CD14-positive monocyte (primary cell): ENCODE data around the gene PRDX6. TPM values are rescaled to one million over a fixed set of nuclear protein-coding genes. Genes with fewer than 3 reads are reported as not detected.
A peak's percentile ranks its signal among the peaks of the same experiment; 100 is the strongest.

Experiments used
- DNase-seq, 3 donors: peaks; one replicate each; pipeline ENCODE4 v3.0.0-alpha.2; 2011 to 2022
- H2AFZ ChIP-seq: 2 replicates; pipeline ENCODE4 v1.6.0; 2012; ENCODE audit warnings: mild to moderate bottlenecking, low read depth, low read length, inconsistent platforms; ENCODE audit not compliant: insufficient read depth, poor library complexity, severe bottlenecking
- H3K27ac ChIP-seq, 2 donors: 1 replicate in 1 of 2; 2 replicates in 1 of 2; pipeline ENCODE4 v1.5.1; 2012 to 2013; ENCODE audit warnings: low read length in 2 of 2, control low read depth in 1 of 2, inconsistent platforms in 1 of 2, low read depth in 1 of 2, mild to moderate bottlenecking in 1 of 2
- H3K27me3 ChIP-seq, 2 donors: one replicate each; pipeline versions ENCODE4 v1.6.0 to v1.6.1; 2011 to 2013; ENCODE audit warnings: low read length in 2 of 2; ENCODE audit not compliant: control insufficient read depth in 2 of 2, insufficient read depth in 2 of 2
- H3K36me3 ChIP-seq, 2 donors: replicated peaks in 1 of 2; 1 replicate in 1 of 2; 2 replicates in 1 of 2; pipeline versions ENCODE4 v1.5.1 to v1.6.1; 2012 to 2013; ENCODE audit warnings: low read length in 2 of 2, control low read depth in 1 of 2, inconsistent platforms in 1 of 2, mild to moderate bottlenecking in 1 of 2; ENCODE audit not compliant: insufficient read depth in 2 of 2, control insufficient read depth in 1 of 2
- H3K4me1 ChIP-seq, 2 donors: 1 replicate in 1 of 2; 2 replicates in 1 of 2; pipeline versions ENCODE4 v1.5.1 to v1.6.1; 2012 to 2013; ENCODE audit warnings: low read length in 2 of 2, control low read depth in 1 of 2, inconsistent platforms in 1 of 2, mild to moderate bottlenecking in 1 of 2, moderate library complexity in 1 of 2; ENCODE audit not compliant: insufficient read depth in 2 of 2, control insufficient read depth in 1 of 2
- H3K4me2 ChIP-seq: replicated peaks from 2 replicates; pipeline ENCODE3; 2012; ENCODE audit warnings: low read length, moderate library complexity, mild to moderate bottlenecking; ENCODE audit not compliant: poor library complexity, severe bottlenecking; ENCODE audit errors: extremely low read depth
- H3K4me3 ChIP-seq, 3 experiments: fragments of 200-600 bp in 1 of 3; sonication (generic) in 1 of 3; replicated peaks in 1 of 3; 1 replicate in 2 of 3; 2 replicates in 1 of 3; pipeline ENCODE4 v1.5.1; 2011 to 2013; ENCODE audit warnings: low read length in 3 of 3, mild to moderate bottlenecking in 3 of 3, control low read depth in 2 of 3, low read depth in 2 of 3, inconsistent platforms in 1 of 3, moderate library complexity in 1 of 3
- H3K79me2 ChIP-seq: 2 replicates; pipeline ENCODE4 v1.6.0; 2012; ENCODE audit warnings: mild to moderate bottlenecking, control low read depth, inconsistent platforms, low read length, moderate library complexity; ENCODE audit not compliant: insufficient read depth
- H3K9ac ChIP-seq: 2 replicates; pipeline ENCODE4 v1.6.0; 2017; ENCODE audit warnings: low read length, mild to moderate bottlenecking; ENCODE audit not compliant: insufficient read depth, poor library complexity, severe bottlenecking
- H3K9me3 ChIP-seq, 2 donors: replicated peaks in 1 of 2; 1 replicate in 1 of 2; 2 replicates in 1 of 2; pipeline versions ENCODE4 v1.5.1 to v1.6.1; 2012 to 2013; ENCODE audit warnings: low read length in 2 of 2, control low read depth in 1 of 2; ENCODE audit not compliant: control insufficient read depth in 1 of 2, insufficient read depth in 1 of 2
- H4K20me1 ChIP-seq: 2 replicates; pipeline ENCODE4 v1.6.0; 2012; ENCODE audit warnings: mild to moderate bottlenecking, low read length, control low read depth, moderate library complexity; ENCODE audit not compliant: insufficient read depth
- H3K27ac Mint-ChIP-seq, 7 donors: one replicate each; pipeline ENCODE4 v1.8.0; 2020; ENCODE audit warnings: mild to moderate bottlenecking in 7 of 7, mixed read lengths in 7 of 7, moderate library complexity in 6 of 7, inconsistent platforms in 2 of 7
- H3K27me3 Mint-ChIP-seq, 3 donors: one replicate each; pipeline ENCODE4 v1.8.0; 2021 to 2022; ENCODE audit warnings: low read depth in 3 of 3, mild to moderate bottlenecking in 3 of 3, mixed read lengths in 3 of 3, moderate library complexity in 3 of 3, inconsistent platforms in 1 of 3
- H3K36me3 Mint-ChIP-seq, 2 donors: one replicate each; pipeline ENCODE4 v1.8.0; 2020; ENCODE audit warnings: mixed read lengths in 2 of 2, inconsistent platforms in 1 of 2, mild to moderate bottlenecking in 1 of 2
- H3K4me1 Mint-ChIP-seq: one replicate; pipeline ENCODE4 v1.8.0; 2020; ENCODE audit warnings: mild to moderate bottlenecking, mixed read lengths
- H3K4me3 Mint-ChIP-seq, 2 donors: one replicate each; pipeline ENCODE4 v1.8.0; 2020; ENCODE audit warnings: mild to moderate bottlenecking in 2 of 2, mixed read lengths in 2 of 2, moderate library complexity in 1 of 2
- H3K9me3 Mint-ChIP-seq, 7 donors: one replicate each; pipeline ENCODE4 v1.8.0; 2020 to 2022; ENCODE audit warnings: mixed read lengths in 7 of 7, mild to moderate bottlenecking in 6 of 7, moderate library complexity in 6 of 7, inconsistent platforms in 2 of 7
- WGBS: methylation state at CpG from one replicate; pipeline ENCODE4 v1.1.5; 2013; ENCODE audit warnings: missing lambda C conversion rate; ENCODE audit not compliant: insufficient coverage; 5-methylcytosine and 5-hydroxymethylcytosine counted together
- intact Hi-C, 2 donors: fragments of 100-400 bp; cut with micrococcal nuclease; formaldehyde crosslinking; loops; one replicate each; pipeline versions ENCODE4 v1.15.0 to v1.15.1; 2023
- polyA plus RNA-seq, 3 donors: library from polyadenylated mRNA; depleted of rRNA in 1 of 3; unstranded in 2 of 3; stranded (reverse) in 1 of 3; fragments of 300-500 nt in 2 of 3; fragments of >200 nt in 1 of 3; fragmentation: Illumina TruSeq in 2 of 3; gene quantifications; 1 replicate in 2 of 3; 2 replicates in 1 of 3; pipeline ENCODE4 v1.2.3, GENCODE V29; 2012 to 2021
- TF ChIP-seq, protein P1 (sequence below): fragments of 200-600 bp; IDR thresholded peaks from one replicate; pipeline ENCODE4 v1.8.0; 2022; ENCODE audit warnings: antibody characterized with exemption, mild to moderate bottlenecking

Gene PRDX6
- polyA plus RNA-seq, 3 donors = 89.5 to 142 (median 119) TPM

DNA sequence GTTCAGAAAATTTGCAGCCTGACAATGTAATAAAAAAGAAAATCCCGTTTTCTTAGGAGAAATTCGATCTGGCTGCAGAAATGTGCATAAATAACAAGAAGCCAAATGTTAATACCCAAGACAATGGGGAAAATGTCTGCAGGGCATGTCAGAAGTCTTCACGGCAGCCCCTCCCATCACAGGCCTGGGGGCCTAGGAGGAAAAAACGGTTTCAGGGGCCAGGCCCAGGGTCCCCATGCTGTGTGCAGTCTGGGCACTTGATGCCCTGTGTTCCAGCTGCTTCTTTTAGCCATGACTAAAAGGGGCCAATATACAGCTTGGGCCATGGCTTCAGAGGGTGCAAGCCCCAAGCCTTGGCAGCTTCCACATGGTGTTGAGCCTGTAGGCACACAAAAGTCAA is 6.5 kb upstream of the PRDX6 start:
- Mint-ChIP-seq H3K4me1 (peaks cover 18% of the 10 kb centered on the region), H3K36me3 (peaks cover 24 to 50% of the 10 kb centered on the region in 2 donors), H3K9me3 (peaks cover 23 to 35% (median 25%) of the 10 kb centered on the region in 7 donors), H3K4me3 (no peak overlapping the region), H3K27ac (no peak overlapping the region), H3K27me3 (peaks cover 0 to 2% (median 0%) of the 10 kb centered on the region in 3 donors)
- peaks cover 7% of the 10 kb centered on the region for H3K79me2 ChIP-seq
- intact Hi-C loops = loop anchor here in 1 of 2 donors (10.0 kb wide), 1 partner anchor 394 kb away; the partner anchor contains the start of genes GAS5 and ZBTB37
- 90% methylated on average over 4 of the region's 4 CpGs for WGBS
- H3K27me3 ChIP-seq = no peaks in the 10 kb centered on the region
- TF ChIP-seq, protein P1, sequence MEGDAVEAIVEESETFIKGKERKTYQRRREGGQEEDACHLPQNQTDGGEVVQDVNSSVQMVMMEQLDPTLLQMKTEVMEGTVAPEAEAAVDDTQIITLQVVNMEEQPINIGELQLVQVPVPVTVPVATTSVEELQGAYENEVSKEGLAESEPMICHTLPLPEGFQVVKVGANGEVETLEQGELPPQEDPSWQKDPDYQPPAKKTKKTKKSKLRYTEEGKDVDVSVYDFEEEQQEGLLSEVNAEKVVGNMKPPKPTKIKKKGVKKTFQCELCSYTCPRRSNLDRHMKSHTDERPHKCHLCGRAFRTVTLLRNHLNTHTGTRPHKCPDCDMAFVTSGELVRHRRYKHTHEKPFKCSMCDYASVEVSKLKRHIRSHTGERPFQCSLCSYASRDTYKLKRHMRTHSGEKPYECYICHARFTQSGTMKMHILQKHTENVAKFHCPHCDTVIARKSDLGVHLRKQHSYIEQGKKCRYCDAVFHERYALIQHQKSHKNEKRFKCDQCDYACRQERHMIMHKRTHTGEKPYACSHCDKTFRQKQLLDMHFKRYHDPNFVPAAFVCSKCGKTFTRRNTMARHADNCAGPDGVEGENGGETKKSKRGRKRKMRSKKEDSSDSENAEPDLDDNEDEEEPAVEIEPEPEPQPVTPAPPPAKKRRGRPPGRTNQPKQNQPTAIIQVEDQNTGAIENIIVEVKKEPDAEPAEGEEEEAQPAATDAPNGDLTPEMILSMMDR = no peak
- H3K4me3 ChIP-seq = no peak overlapping the region
- H4K20me1 ChIP-seq = no peaks in the 10 kb centered on the region
- H3K36me3 ChIP-seq = no peaks in the 10 kb centered on the region
- H3K9ac ChIP-seq = no peak overlapping the region
- H3K4me1 ChIP-seq = peaks cover 6 to 7% of the 10 kb centered on the region in 2 donors
- no peak overlapping the region for H3K27ac ChIP-seq
- DNase-seq = no peak
- peaks cover 17% of the 10 kb centered on the region in 2 donors for H3K9me3 ChIP-seq
- H3K4me2 ChIP-seq = no peak overlapping the region
- H2AFZ ChIP-seq = no peak overlapping the region

DNA sequence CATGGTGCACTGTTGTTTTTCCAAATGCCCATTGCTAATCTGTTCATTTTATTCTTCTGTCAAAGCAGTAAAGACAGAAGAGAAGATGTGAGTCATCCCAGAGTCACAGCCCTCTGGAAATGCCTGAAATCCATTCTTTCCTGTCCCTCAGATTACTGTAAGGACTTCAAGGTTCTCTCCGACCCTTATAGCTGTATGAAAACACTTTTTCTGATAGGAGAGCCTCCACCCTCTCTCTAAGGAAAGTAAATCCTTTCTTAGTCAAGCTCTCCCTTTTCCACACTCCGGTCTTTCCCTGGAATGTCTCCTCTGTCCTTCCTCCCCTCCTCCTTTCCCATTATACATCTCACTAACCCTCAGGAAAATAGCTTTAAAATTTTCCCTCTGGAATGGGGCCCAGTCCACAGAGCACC is 3.5 kb upstream of the PRDX6 start:
- Mint-ChIP-seq H3K4me3 (no peak overlapping the region), H3K4me1 (peaks cover 34% of the 10 kb centered on the region), H3K27ac (peak overlapping the region in 1 of 7 donors; percentile 32), H3K27me3 (peaks cover 0 to 4% (median 1%) of the 10 kb centered on the region in 3 donors), H3K9me3 (peaks cover 14 to 32% (median 20%) of the 10 kb centered on the region in 7 donors), H3K36me3 (peaks cover 18 to 36% of the 10 kb centered on the region in 2 donors)
- H3K4me1 ChIP-seq = peaks cover 24 to 27% of the 10 kb centered on the region in 2 donors
- H2AFZ ChIP-seq = no peak overlapping the region
- DNase-seq = no peak
- H3K36me3 ChIP-seq = no peaks in the 10 kb centered on the region
- no peak overlapping the region for H3K27ac ChIP-seq
- H3K27me3 ChIP-seq = no peaks in the 10 kb centered on the region
- intact Hi-C loops = loop anchor here in 1 of 2 donors (10.0 kb wide), 1 partner anchor 391 kb away; the partner anchor contains the start of genes GAS5 and ZBTB37
- H4K20me1 ChIP-seq = peaks cover 7% of the 10 kb centered on the region
- TF ChIP-seq, protein P1 = no peak
- no peak overlapping the region for H3K4me2 ChIP-seq
- no peak overlapping the region for H3K4me3 ChIP-seq
- peaks cover 17% of the 10 kb centered on the region in 2 donors for H3K9me3 ChIP-seq
- no peak overlapping the region for H3K9ac ChIP-seq
- H3K79me2 ChIP-seq = peaks cover 28% of the 10 kb centered on the region
- WGBS = 78% methylated on average over 1 of the region's 2 CpGs
